HepG2 (cell line): Measurements from ENCODE around the gene CCDC121. TPM values are rescaled to one million over a fixed set of nuclear protein-coding genes. Genes with fewer than 3 reads are reported as not detected.
A peak's percentile ranks its signal among the peaks of the same experiment; 100 is the strongest.

ENCODE experiments used
- AGO2 ChIP-seq: fragments of 200-400 bp; formaldehyde crosslinking; optimal IDR thresholded peaks from 2 replicates; pipeline ENCODE3; 2017; ENCODE audit warnings: mild to moderate bottlenecking, low read depth, low read length, moderate library complexity
- ARNT ChIP-seq: fragments of 450-650 bp; IDR thresholded peaks from 2 replicates; pipeline ENCODE4 v1.6.1; 2017
- BCLAF1 ChIP-seq: fragments of 450-650 bp; IDR thresholded peaks from 2 replicates; pipeline ENCODE4 v1.6.1; 2017; ENCODE audit warnings: mild to moderate bottlenecking
- FIP1L1 ChIP-seq: fragments of 200-400 bp; formaldehyde crosslinking; IDR thresholded peaks from 2 replicates; pipeline ENCODE4 v1.6.1; 2018; ENCODE audit warnings: low read depth, mild to moderate bottlenecking, low read length, moderate library complexity, borderline replicate concordance; ENCODE audit not compliant: insufficient read depth
- FOXP4 ChIP-seq: sonication (generic); formaldehyde crosslinking; IDR thresholded peaks from 2 replicates; pipeline ENCODE4 v1.4.0; 2020; ENCODE audit warnings: missing genetic modification reagents
- HNRNPUL1 ChIP-seq: fragments of 200-400 bp; formaldehyde crosslinking; IDR thresholded peaks from 2 replicates; pipeline ENCODE4 v1.6.1; 2017; ENCODE audit warnings: low read depth, mild to moderate bottlenecking, low read length, moderate library complexity
- NBN ChIP-seq: fragments of 450-650 bp; conservative IDR thresholded peaks from 2 replicates; pipeline ENCODE4 v1.6.1; 2017
- SP1 ChIP-seq, 2 experiments: fragments of 450-650 bp in 1 of 2; sonication (generic) in 1 of 2; formaldehyde crosslinking in 1 of 2; IDR thresholded peaks; 2 replicates each; pipeline versions ENCODE4 v1.4.0 to v1.6.1; 2016 to 2020; ENCODE audit warnings: missing genetic modification reagents in 1 of 2
- TGIF2 ChIP-seq: IDR thresholded peaks from 2 replicates; pipeline ENCODE4 v1.6.1; 2016; ENCODE audit warnings: control low read depth, missing compliant biosample characterization
- UBTF ChIP-seq: sonication (generic); formaldehyde crosslinking; IDR thresholded peaks from 2 replicates; pipeline ENCODE4 v1.4.0; 2020; ENCODE audit warnings: mild to moderate bottlenecking, missing genetic modification reagents
- ZNF143 ChIP-seq: sonication (generic); formaldehyde crosslinking; IDR thresholded peaks from 2 replicates; pipeline ENCODE4 v1.4.0; 2020; ENCODE audit warnings: missing genetic modification reagents
- ZNF160 ChIP-seq: sonication (generic); formaldehyde crosslinking; IDR thresholded peaks from 2 replicates; pipeline ENCODE4 v1.8.0; 2022; ENCODE audit warnings: mild to moderate bottlenecking, inconsistent platforms, missing genetic modification reagents
- ZNF263 ChIP-seq: sonication (generic); formaldehyde crosslinking; IDR thresholded peaks from 2 replicates; pipeline ENCODE4 v1.4.0; 2020; ENCODE audit warnings: missing genetic modification reagents
- ZNF382 ChIP-seq: sonication (generic); formaldehyde crosslinking; IDR thresholded peaks from 2 replicates; pipeline ENCODE4 v1.5.0; 2020; ENCODE audit warnings: missing genetic modification reagents, mild to moderate bottlenecking, borderline replicate concordance
- ZNF431 ChIP-seq: sonication (generic); formaldehyde crosslinking; IDR thresholded peaks from 2 replicates; pipeline ENCODE4 v1.9.0; 2022; ENCODE audit warnings: missing genetic modification reagents, low read depth, mild to moderate bottlenecking, borderline replicate concordance
- ZNF503 ChIP-seq: sonication (generic); formaldehyde crosslinking; IDR thresholded peaks from 2 replicates; pipeline ENCODE4 v1.4.0; 2020; ENCODE audit warnings: missing genetic modification reagents
- ZNF674 ChIP-seq: sonication (generic); formaldehyde crosslinking; IDR thresholded peaks from 2 replicates; pipeline ENCODE4 v1.5.0; 2020; ENCODE audit warnings: low read depth, mild to moderate bottlenecking, missing genetic modification reagents
- ZNF878 ChIP-seq: sonication (generic); formaldehyde crosslinking; IDR thresholded peaks from 2 replicates; pipeline ENCODE4 v1.8.1; 2023; ENCODE audit warnings: mild to moderate bottlenecking, missing genetic modification reagents, moderate library complexity
- ZSCAN29 ChIP-seq: sonication (generic); formaldehyde crosslinking; conservative IDR thresholded peaks from 2 replicates; pipeline ENCODE4 v1.4.0; 2020; ENCODE audit warnings: mild to moderate bottlenecking, missing genetic modification reagents
- polyA plus RNA-seq, 8 experiments: library from polyadenylated mRNA; depleted of rRNA in 3 of 8; stranded (reverse) in 7 of 8; unstranded in 1 of 8; fragments of >200 nt; fragmentation: Illumina TruSeq in 4 of 8; extraction: Trizol in 4 of 8; gene quantifications; 2 replicates each; pipeline versions ENCODE4 v1.2.1 to v1.2.3, GENCODE V29; 2011 to 2016; ENCODE audit warnings: low read depth in 4 of 8, missing spikeins in 1 of 8, mixed read lengths in 1 of 8; ENCODE audit not compliant: insufficient read depth in 1 of 8
- total RNA-seq, 5 experiments: library from RNA; depleted of rRNA; stranded (reverse); fragments of >200 nt; fragmentation: Illumina TruSeq; extraction: Trizol; gene quantifications; 2 replicates each; pipeline ENCODE4 v1.2.3, GENCODE V29; 2016; ENCODE audit warnings: low read depth in 1 of 5

Gene CCDC121
- total and polyA plus RNA-seq, 2 of the 13 experiments (the other 11 are each of a cell fraction or from before 2014, with no cell fraction given), result 1.9 to 3.0 TPM

GRCh38 chr2:27628767-27629709 is at the start of gene CCDC121, which contains the start of gene GPN1 (continued):
- TF ChIP-seq ARNT, result no peak
- peak; percentile 88; the same call in 1 of the 2 replicates for TF ChIP-seq ZNF878
- no peak for TF ChIP-seq ZNF674 (CRISPR knock-in tag)
- peak; percentile 4; the same call in 1 of the 2 replicates for TF ChIP-seq ZNF263 (CRISPR knock-in tag)
- no peak for TF ChIP-seq FIP1L1
- TF ChIP-seq AGO2, result peak; percentile 43
- TF ChIP-seq TGIF2 (CRISPR knock-in tag), result peak; percentile 81; the same call in 1 of the 2 replicates
- TF ChIP-seq ZSCAN29 (CRISPR knock-in tag), result no peak
- TF ChIP-seq ZNF503 (CRISPR knock-in tag), result no peak
- TF ChIP-seq ZNF160 (CRISPR knock-in tag), result no peak
- TF ChIP-seq ZNF382 (CRISPR knock-in tag), result no peak
- no peak for TF ChIP-seq BCLAF1
- no peak for TF ChIP-seq ZNF431
- TF ChIP-seq SP1 (IDR thresholded peaks at IDR 0.05), result no peak
- TF ChIP-seq SP1 (CRISPR knock-in tag; IDR thresholded peaks at IDR 0.05), result peak; percentile 88
- no peak for TF ChIP-seq ZNF143
- TF ChIP-seq FOXP4 (CRISPR knock-in tag), result peak; percentile 59; the same call in 1 of the 2 replicates
- TF ChIP-seq HNRNPUL1, result no peak
- TF ChIP-seq UBTF (CRISPR knock-in tag), result peak; percentile 92
- no peak for TF ChIP-seq NBN
